IMR-90 (cell line): ENCODE measurements around the gene TOMM20.

Experiments used
- CEBPB ChIP-seq: IDR thresholded peaks from 2 replicates; pipeline ENCODE4 v1.6.1; 2012; ENCODE audit warnings: low read depth, low read length, improper control_type of control experiment
- CHD1 ChIP-seq: IDR thresholded peaks from 2 replicates; pipeline ENCODE4 v1.6.1; 2012; ENCODE audit warnings: low read depth, low read length, improper control_type of control experiment
- MAFK ChIP-seq: IDR thresholded peaks from 2 replicates; pipeline ENCODE4 v1.6.1; 2012; ENCODE audit warnings: low read depth, low read length, improper control_type of control experiment
- MAZ ChIP-seq: IDR thresholded peaks from 2 replicates; pipeline ENCODE4 v1.6.1; 2012; ENCODE audit warnings: low read depth, mild to moderate bottlenecking, low read length, improper control_type of control experiment, moderate library complexity, borderline replicate concordance
- NFE2L2 ChIP-seq: fragments of 150-350 bp; IDR thresholded peaks from 2 replicates; pipeline ENCODE4 v1.6.1; 2016; ENCODE audit warnings: low read depth, mild to moderate bottlenecking, low read length
- POLR2A ChIP-seq: IDR thresholded peaks from 2 replicates; pipeline ENCODE4 v1.6.1; 2012; ENCODE audit warnings: mild to moderate bottlenecking, low read depth, low read length
- RAD21 ChIP-seq: IDR thresholded peaks from 2 replicates; pipeline ENCODE4 v1.6.1; 2012; ENCODE audit warnings: low read length, improper control_type of control experiment
- RCOR1 ChIP-seq: IDR thresholded peaks from 2 replicates; pipeline ENCODE4 v1.6.1; 2012; ENCODE audit warnings: mild to moderate bottlenecking, low read length, improper control_type of control experiment; ENCODE audit not compliant: insufficient replicate concordance
- RFX5 ChIP-seq: IDR thresholded peaks from 2 replicates; pipeline ENCODE4 v1.8.0; 2012; ENCODE audit warnings: low read depth, mild to moderate bottlenecking, low read length, moderate library complexity
- TF ChIP-seq, protein P1 (sequence below): conservative IDR thresholded peaks from 2 replicates; pipeline ENCODE4 v1.5.1; 2012; ENCODE audit warnings: mild to moderate bottlenecking, low read depth, low read length, improper control_type of control experiment
- TF ChIP-seq, protein P2 (sequence below): fragments of 150-350 bp; IDR thresholded peaks from 2 replicates; pipeline ENCODE4 v1.6.1; 2017; ENCODE audit warnings: mild to moderate bottlenecking, antibody characterized with exemption, low read length, low read depth
- TF ChIP-seq, protein P3 (sequence below): fragments of 150-350 bp; IDR thresholded peaks from 2 replicates; pipeline ENCODE4 v1.6.1; 2016; ENCODE audit warnings: low read depth, mild to moderate bottlenecking, low read length, moderate library complexity, borderline replicate concordance

DNA sequence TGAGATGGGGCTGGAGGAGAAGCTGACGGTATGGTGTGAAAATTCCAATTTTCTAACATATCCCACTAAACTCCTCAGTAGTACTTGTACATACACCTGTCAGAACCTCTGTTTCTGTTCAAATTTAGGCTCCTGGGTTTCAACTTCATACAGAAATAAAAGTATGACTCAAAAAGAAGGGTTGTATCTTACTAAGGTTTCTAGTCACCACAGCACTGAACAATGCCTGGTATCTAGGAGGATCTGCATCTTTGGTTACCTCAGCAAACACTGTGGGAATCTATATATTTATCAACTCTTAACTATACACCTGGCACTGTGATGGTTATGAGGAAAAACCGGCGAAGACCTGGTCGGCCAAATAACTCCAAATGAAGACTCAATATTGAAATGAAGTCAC is 18.6 kb upstream of the TOMM20 start:
- TF ChIP-seq, protein P1, sequence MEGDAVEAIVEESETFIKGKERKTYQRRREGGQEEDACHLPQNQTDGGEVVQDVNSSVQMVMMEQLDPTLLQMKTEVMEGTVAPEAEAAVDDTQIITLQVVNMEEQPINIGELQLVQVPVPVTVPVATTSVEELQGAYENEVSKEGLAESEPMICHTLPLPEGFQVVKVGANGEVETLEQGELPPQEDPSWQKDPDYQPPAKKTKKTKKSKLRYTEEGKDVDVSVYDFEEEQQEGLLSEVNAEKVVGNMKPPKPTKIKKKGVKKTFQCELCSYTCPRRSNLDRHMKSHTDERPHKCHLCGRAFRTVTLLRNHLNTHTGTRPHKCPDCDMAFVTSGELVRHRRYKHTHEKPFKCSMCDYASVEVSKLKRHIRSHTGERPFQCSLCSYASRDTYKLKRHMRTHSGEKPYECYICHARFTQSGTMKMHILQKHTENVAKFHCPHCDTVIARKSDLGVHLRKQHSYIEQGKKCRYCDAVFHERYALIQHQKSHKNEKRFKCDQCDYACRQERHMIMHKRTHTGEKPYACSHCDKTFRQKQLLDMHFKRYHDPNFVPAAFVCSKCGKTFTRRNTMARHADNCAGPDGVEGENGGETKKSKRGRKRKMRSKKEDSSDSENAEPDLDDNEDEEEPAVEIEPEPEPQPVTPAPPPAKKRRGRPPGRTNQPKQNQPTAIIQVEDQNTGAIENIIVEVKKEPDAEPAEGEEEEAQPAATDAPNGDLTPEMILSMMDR = no peak
- TF ChIP-seq POLR2A = no peak
- TF ChIP-seq RCOR1 = no peak
- TF ChIP-seq CHD1 = no peak
- TF ChIP-seq MAFK = no peak
- no peak for TF ChIP-seq CEBPB
- TF ChIP-seq, protein P2, sequence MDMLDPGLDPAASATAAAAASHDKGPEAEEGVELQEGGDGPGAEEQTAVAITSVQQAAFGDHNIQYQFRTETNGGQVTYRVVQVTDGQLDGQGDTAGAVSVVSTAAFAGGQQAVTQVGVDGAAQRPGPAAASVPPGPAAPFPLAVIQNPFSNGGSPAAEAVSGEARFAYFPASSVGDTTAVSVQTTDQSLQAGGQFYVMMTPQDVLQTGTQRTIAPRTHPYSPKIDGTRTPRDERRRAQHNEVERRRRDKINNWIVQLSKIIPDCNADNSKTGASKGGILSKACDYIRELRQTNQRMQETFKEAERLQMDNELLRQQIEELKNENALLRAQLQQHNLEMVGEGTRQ = no peak
- TF ChIP-seq MAZ = no peak
- TF ChIP-seq NFE2L2 = no peak
- TF ChIP-seq RAD21 = no peak
- TF ChIP-seq, protein P3, sequence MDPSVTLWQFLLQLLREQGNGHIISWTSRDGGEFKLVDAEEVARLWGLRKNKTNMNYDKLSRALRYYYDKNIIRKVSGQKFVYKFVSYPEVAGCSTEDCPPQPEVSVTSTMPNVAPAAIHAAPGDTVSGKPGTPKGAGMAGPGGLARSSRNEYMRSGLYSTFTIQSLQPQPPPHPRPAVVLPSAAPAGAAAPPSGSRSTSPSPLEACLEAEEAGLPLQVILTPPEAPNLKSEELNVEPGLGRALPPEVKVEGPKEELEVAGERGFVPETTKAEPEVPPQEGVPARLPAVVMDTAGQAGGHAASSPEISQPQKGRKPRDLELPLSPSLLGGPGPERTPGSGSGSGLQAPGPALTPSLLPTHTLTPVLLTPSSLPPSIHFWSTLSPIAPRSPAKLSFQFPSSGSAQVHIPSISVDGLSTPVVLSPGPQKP = no peak
- no peak for TF ChIP-seq RFX5
